GM18505 (cell line): ENCODE measurements around the gene NLRP6.
A peak's percentile ranks its signal among the peaks of the same experiment; 100 is the strongest.
"Not testable (repeated sequence)": the region's sequence is repeated elsewhere in the genome, so short reads cannot be mapped to it uniquely, and the experiment has no call there.

ENCODE experiments used
- ATAC-seq: cut with Tn5 transposase; IDR thresholded peaks from one replicate; pipeline ENCODE4 v1.9.1; 2021; ENCODE audit not compliant: unreplicated experiment
- POLR2A ChIP-seq: IDR thresholded peaks from 4 replicates; pipeline ENCODE4 v1.6.1; 2011; ENCODE audit warnings: borderline replicate concordance; ENCODE audit not compliant: insufficient read depth, insufficient read length; ENCODE audit errors: extremely low read depth

The NLRP6 gene

DNA sequence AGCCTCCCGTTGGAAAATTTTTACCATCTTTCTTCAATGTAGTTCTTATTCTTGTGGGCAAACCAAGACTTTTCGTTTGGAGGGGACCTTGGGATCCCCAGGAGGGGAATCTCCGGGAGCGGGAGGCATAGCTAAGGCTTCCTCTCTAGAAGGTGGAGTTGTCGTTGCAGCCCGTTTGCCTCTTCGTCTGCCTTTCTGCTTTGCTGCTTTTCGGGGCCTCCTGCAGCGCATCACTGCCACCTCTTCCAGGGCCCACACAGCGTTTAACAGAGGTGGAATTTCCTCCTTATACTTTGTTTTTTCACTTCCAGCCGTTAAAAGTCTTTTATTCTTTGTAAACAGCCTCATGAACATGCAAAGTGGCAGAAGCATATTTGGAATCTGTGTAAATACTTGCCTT is 45.9 kb downstream of the NLRP6 start:
- no peak for ATAC-seq
- no peak for TF ChIP-seq POLR2A

DNA sequence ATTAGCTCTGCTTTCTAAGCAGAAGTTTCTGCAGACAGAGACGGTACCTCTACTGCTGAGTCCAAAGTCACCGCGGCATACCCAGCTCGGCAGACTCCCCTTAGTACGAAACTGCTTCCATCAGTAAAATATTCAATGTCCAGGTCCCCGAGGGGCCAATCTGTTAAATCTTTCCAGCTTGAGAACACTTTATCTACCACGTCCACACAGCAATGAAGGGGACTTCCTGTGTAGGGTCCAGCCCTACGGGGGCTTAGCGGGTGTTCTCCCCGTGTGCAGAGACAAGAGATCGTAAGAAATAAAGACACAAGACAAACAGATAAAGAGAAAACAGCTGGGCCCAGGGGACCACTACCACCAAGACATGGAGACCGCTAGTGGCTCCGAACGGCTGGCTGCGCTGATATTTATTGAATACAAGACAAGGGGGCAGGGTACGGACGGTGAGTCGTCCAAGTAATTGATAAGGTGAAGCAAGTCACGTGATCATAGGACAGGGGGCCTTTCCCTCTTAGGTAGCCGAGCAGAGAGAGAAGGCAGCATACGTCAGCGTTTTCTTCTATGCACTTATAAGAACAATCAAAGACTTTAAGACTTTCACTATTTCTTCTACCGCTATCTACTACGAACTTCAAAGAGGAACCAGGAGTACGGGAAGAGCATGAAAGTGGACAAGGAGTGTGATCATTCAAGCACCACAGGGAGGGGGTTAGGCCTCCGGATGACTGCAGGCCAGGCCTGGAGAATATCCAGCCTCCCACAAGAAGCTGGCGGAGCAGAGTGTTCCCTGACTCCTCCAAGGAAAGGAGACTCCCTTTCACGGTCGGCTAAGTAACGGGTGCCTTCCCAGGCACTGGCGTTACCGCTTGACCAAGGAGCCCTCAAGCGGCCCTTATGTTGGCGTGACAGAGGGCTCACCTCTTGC is 46.6 kb downstream of the NLRP6 start:
- ATAC-seq: not testable (repeated sequence)

- ATAC-seq: no peak
These were observed 47.8 kb downstream of the NLRP6 start for GRCh38 chr11:325796-326591.

GRCh38 chr11:326592-326841 is 48.3 kb downstream of the NLRP6 start:
- ATAC-seq: peak; percentile 7

More at GRCh38 chr11:325796-326591, 47.8 kb downstream of the NLRP6 start:
- TF ChIP-seq POLR2A: no peak

GRCh38 chr11:326842-327580 is 48.8 kb downstream of the NLRP6 start:
- no peak for TF ChIP-seq POLR2A
- ATAC-seq: peak; percentile 54

More at GRCh38 chr11:326592-326841, 48.3 kb downstream of the NLRP6 start:
- no peak for TF ChIP-seq POLR2A

DNA sequence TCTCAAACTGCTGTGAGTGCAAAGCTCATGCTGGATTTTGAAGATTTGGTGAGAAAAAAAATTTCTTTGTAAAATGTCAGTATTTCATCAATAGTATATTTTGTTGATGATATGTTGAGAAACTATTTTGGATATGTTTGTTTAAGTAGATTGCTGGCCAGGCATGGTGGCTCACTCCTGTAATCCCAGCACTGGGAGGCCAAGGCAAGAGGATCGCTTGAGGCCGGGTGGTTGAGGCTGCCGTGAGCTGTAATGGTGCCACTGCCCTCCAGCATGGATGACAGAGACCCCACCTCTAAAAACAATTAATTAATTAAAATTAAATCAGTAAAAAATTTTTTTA is 49.3 kb downstream of the NLRP6 start:
- TF ChIP-seq POLR2A: no peak
- ATAC-seq: no peak

DNA sequence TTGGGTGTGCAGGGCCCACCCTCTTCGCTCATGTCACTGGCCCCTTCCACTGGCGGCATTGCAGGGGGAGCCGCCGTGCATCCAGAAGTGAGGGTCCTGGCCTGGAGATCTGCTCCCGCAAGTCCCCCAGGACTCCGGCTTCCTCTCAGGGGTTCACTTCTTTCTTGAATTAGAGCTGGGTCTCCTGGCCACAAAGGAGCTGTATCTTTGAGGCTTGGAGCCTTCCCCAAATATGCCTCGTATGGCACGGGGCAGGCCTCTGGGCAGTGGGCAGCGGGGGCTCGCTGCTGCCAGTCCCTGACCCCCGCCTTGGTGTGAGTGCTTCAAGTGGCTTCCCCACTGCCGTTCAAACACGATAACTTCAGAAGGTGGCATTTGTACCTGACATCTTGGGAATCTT is 49.8 kb downstream of the NLRP6 start:
- no peak for TF ChIP-seq POLR2A
- ATAC-seq: no peak

GRCh38 chr11:328516-329100 is 50.4 kb downstream of the NLRP6 start:
- ATAC-seq: not testable (repeated sequence)

DNA sequence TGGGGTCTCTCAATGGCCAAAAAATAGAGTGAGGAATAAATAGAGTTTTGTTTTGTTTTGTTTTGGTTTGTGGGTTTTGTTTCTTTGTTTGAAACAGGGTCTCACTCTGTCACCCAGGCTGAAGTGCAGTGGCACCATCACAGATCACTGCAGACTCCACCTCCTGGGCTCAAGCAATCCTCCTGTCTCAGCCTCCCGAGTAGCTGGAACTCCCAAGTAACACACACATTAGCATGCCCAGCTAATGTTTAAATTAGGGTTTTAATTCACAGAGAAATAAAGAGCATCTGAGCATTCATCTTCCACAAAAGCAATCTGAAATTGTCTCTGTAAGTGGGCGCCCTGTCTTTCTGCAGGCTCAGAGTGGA is 51.7 kb downstream of the NLRP6 start:
- no peak for TF ChIP-seq POLR2A
- no peak for ATAC-seq

- no peak for ATAC-seq
These were observed 52.1 kb downstream of the NLRP6 start for GRCh38 chr11:330307-330693.

DNA sequence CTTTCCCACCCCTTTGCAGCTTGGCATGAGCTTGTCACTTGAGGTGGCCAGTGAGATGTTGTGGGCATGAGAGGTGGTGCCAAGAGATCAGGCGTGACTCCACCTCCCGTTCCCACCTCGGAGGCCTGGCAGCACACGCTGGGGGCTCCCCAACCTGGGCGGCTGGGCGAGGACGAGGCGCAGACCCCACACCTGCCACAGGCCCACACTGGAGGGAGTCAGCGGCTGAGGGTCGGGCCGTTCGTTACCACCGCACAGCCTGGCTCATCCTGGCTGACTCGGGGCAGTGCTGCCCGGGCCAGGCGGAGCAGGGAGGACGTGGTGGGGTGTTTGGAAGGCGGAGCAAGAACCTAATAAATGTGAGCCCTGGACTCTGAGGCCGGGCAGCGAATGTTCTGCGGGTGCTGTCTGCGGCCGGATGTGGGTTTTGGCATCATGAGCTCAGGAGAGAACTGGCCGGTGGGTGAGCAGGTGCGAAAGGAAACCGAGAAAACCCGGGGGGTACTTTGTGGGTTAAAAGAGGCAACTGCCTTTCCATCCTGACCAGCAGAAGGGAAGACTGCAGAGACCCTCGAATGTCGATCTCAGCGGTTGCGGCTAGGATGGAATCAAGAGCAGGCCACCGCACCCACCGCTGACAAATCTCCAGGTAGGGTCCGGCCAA is 52.6 kb downstream of the NLRP6 start:
- ATAC-seq: no peak

More at GRCh38 chr11:330307-330693, 52.1 kb downstream of the NLRP6 start:
- no peak for TF ChIP-seq POLR2A

DNA sequence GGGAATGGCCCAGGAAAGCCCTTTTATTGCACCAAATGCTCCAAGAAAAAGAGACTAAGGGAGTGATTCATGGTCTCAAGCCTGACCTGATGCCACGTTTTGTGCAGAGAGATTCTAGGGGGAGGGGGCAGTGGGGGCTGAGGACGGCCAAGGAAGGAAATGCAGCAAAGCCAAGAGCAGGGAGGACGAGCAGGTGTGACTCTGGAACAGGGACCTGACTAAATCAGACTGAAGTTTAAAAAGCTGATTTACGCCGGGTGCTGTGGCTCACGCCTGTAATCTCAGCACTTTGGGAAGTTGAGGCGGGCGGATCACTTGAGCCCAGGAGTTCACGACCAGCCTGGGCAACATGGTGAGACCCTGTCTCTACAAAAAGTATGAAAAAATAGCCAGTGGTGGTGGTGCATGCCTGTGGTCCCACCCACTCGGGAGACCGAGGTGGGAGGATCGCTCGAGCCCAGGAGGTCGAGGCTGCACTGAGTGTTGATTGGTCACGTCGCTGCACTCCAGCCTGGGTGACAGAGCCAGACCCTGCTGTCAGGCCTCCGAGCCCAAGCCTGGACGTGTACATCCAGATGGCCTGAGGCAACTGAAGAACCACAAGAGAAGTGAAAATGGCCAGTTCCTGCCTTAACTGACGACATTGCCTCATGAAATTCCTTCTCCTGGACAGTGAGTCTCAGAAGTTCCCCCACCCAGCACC is 53.3 kb downstream of the NLRP6 start:
- ATAC-seq: no peak
- no peak for TF ChIP-seq POLR2A

More for the DNA sequence above, 52.6 kb downstream of the NLRP6 start:
- TF ChIP-seq POLR2A: no peak
